Erythroblast (primary cell): ENCODE measurements around the gene RAPGEF2.

Experiments
- GATA1 ChIP-seq: IDR thresholded peaks from 2 replicates; pipeline ENCODE4 v1.6.1; 2011; ENCODE audit warnings: low read depth, mild to moderate bottlenecking, control low read depth, low read length, moderate library complexity
- POLR2A ChIP-seq: IDR thresholded peaks from 2 replicates; pipeline ENCODE4 v1.6.1; 2011; ENCODE audit warnings: mild to moderate bottlenecking, low read length

GRCh38 chr4:159069922-159070321 lies 33.0 kb upstream of the RAPGEF2 start:
- TF ChIP-seq POLR2A (no peak), GATA1 (no peak)
